Kidney capillary endothelial cell (primary cell): Measurements from ENCODE around the gene FASTKD2.

Experiments used
- DNase-seq: peaks from one replicate; pipeline ENCODE4 v3.0.0-alpha.2; 2018; ENCODE audit warnings: low spot score

Gene FASTKD2

DNA sequence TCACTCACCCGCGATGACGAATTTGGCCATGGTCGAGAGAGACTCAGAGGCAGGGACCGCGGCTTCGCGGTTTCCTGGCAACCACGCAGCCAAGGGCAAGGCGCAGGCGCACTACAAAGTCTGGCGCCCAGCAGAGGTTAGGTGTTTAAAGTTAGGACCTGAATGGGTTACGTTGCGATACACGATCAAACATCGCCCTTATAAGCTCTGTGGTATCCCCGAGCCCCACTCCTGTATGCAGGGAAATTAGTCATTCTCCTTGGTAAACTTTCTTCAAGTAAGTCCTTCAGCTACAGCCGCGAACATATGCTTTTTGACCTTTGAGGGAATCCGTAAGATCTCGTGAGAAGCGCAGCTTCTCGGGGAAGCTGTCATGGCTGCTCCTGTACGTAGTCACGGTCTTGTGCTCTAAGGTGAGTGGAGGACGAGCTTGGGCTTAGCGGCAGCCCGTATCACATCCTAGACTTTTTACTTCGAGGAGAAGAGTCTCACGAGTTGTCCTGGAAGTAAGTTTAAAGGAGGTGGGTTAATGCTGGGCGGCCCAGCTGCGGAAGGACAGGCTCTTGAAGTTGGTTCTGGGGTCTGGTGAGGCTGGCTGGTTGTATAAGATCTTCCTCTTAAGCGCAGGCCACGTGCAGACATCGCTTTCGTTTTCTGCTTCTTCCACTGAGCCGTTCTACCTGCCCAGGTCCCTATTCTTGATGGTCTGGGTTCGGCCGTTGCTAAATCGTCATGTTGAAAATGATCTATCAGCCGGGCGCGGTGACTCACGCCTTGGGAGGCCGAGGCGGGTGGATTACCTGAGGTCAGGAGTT lies at the start of gene FASTKD2, which contains the start of gene MDH1B:
FASTKD2 (plus strand) TSS at position 365 of the 815 bp plus-strand sequence. CDS start 1,088 bp downstream, outside the sequence.
MDH1B (minus strand) TSS at position 87 of the 815 bp plus-strand sequence; CDS start at position 30, 57 bp downstream.
- peak; percentile 93 for DNase-seq

GRCh38 chr2:206716623-206717022 lies 48.8 kb upstream of the FASTKD2 start:
- no peak for DNase-seq

DNA sequence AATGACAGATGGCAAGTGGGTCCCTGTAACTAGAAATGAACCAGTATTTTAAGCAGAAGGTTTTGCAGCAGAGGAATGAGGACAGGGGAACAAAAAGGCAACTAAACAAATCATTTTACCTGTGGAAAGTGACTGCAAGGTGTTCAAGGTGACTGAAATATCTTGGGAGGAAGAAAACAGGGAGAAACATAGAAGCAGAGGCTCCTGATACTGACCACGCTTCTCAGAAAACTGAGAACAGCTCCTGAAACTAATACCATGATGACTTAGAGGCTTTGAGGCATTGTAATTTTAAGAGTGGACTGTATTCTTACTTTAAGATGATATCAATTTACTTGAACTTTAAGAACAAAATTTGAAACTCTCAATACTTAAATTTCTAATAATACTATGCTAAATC lies 47.1 kb upstream of the FASTKD2 start, which contains the start of gene DYTN:
DYTN (minus strand) TSS at position 101 of the 400 bp plus-strand sequence. CDS start 117 bp downstream, outside the sequence.
- no peak for DNase-seq

DNA sequence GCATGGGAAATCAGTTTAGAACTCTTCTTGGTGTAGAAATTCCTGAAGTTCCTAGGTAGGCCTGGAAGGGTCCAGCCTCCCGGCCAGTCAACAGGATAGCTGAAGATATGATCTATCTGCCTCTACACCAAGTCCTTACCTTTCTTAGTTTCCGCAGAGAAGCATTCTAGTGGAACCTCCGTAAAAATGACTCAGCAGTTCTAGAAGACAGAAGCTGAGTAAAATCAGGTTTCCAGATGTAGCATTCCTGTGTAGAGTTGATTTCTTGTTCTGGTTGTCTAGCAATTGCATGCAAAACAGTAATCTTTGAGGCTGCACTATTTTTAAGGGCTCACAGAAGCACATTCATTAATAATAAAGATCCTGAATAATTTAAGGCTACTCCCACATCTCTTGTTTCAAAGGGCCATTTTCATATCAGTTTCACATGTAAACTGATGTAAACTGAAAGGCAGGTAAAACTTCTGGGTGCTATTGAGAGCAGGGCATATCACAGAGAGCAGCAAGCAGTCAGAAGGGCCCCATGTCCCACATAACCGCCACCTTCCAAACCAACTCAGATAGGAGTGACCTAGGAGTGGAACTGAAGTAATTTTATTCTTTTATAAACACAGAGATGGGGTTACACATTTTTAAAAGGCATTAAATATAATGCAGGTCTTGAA lies 44.0 kb upstream of the FASTKD2 start:
- DNase-seq: no peak

- DNase-seq: no peak
These were observed 42.1 kb upstream of the FASTKD2 start for GRCh38 chr2:206723288-206723687.

DNA sequence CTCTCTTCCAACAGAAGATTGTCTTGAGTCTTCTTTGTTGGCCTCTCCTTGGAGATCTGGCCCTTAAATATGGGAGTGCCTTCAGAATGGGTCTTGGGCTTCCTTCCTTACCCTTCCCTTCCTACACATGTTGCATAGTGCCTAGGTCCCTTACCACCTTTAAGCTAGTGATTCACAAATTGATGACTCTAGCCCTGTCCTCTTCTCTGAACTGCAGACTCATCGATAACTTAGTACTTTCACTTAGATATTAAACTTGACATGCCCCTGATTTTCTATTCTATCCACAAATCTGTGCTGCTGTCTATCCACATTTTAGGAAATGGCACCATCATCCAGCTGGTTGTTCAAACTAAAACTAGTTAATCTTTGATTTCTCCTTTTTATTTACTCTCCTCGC lies 38.1 kb upstream of the FASTKD2 start:
- no peak for DNase-seq

DNA sequence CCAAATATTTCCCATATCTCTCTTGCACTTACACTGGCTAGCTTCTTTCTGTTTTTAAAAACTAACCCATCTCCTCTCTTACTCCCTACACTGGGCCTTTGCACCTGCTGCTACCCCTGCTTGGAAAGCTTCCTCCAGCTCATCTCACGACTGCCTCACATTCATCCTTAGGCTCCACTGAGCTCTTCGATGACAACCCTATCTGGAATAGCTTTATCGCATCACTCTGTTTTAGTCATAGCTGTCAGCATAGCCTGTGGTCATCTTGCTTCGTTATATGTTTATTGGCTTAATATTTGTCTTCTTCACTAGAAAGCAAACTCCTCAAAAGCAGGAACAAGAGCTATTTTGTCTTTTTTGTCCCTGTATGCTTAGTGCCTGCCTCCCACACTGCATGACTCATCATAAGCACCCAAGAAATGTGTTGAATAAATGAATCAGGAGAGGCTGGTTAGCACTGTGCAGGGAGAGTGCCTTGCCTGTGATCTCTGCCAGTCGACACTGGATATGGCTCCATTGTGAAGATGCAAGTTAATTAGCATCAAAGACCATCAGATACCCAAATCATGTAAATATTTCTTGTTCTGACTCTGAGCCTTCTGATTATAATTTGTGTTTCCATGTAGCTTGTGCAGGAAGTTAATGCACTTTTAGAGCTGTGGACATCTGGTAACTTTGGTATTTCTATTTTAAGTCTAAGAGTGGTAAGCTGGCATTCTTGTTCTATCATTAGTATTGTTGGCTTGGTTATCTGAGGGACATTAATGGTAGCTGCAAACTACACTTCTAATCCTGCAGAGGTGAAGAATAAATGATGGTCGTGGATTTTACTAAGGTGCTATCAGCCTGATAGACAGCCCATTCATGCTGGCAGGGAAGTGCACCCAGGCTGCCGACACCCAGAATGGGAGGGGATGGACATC lies 36.9 kb upstream of the FASTKD2 start:
- DNase-seq: no peak

GRCh38 chr2:206733341-206733740 lies 32.1 kb upstream of the FASTKD2 start:
- DNase-seq: no peak

- DNase-seq: no peak
These were observed 28.5 kb upstream of the FASTKD2 start for GRCh38 chr2:206736935-206737334.

DNA sequence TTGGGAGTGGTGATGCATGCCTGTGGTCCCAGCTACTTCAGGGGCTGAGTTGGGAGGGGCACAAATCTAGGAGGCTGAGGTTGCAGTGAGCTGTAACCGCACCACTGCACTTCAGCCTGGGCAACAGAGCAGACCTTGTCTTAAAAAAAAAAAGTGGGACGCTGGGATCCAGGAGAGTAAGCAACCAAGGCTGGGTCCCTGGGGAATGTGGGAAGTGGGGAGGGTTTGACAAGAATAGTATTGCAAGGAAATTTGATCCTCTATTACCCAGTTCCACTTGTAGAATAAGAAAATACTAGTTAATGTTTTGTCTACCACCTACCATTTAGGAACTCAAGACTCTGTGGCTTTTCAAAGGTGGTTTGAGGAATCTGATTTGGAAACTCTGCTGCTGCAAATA lies 26.1 kb upstream of the FASTKD2 start:
- DNase-seq: no peak

GRCh38 chr2:206740800-206741199 lies 24.6 kb upstream of the FASTKD2 start:
- DNase-seq: no peak

DNA sequence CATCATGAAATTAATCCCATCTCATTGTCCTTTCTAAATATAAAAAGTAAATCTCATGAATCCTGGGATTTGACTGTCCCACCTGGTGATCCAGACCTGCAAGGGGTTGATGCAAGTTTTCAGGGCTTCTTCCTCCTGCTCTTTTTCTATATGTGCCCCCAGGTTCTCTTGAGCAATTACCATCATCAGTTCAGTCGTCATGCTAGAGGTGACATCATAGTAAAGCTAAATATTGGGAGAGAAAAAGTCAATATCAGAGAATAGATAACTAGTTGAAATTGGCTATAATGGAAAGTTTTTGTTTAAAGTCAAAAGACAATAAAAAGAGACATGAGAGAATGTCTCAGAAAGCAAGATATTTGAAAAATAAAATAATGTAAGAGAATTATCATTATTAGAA lies 8.6 kb upstream of the FASTKD2 start:
- DNase-seq: no peak

GRCh38 chr2:206764673-206765241 lies 649 bp upstream of the FASTKD2 start:
- peak; percentile 6 for DNase-seq

DNA sequence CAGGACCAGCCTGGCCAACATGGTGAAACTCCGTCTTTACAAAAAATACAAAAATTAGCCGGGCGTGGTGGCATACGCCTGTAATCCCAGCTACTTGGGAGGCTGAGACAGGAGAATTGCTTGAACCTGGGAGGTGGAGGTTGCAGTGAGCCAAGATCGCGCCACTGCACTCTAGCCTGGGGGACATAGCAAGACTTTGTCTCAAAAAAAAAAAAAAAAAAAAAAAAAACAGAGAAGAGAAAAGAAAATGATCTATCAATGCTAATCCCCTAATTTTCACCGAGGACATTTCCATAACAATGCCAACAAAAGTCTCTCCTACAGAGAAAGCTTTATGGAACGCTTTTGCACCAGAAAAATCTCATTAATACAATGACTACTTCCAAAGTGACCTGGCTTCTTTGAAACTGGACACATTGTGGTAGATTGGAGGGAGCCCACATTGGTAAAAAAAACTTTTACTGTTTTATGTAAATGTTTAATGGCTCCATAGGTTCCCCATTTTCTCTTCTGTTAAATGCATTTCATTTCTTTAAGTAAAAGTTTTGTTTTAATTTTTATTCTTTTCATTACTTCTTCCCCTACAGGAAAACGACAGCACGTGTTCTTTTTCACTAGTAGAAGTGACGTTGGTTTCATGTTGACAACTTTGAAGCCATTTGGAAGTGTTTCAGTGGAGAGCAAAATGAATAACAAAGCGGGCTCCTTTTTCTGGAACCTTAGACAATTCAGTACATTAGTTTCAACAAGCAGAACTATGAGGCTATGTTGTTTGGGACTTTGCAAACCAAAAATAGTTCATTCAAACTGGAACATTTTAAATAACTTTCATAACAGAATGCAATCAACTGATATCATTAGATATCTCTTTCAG lies 888 bp downstream of the FASTKD2 start:
- DNase-seq: no peak

DNA sequence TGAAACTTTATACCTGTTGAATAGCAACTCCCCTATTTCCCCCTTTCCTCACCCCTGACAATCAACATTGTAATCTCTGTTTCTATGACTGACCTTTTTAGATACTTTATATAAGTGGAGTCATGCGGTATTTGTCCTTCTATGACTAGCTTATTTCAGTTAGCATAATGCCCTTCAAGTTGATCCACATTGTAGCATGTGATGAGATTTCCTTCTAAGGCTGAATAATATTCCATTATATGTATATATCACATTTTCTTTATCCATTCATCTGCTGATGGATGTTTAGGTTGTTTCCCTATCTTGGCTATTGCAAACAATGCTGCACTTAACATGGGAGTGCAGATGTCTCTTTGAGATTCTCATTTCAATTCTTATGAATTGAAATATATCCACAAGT lies 9.5 kb downstream of the FASTKD2 start:
- no peak for DNase-seq

- DNase-seq: no peak
These were observed 11.0 kb downstream of the FASTKD2 start for GRCh38 chr2:206776432-206776831.

DNA sequence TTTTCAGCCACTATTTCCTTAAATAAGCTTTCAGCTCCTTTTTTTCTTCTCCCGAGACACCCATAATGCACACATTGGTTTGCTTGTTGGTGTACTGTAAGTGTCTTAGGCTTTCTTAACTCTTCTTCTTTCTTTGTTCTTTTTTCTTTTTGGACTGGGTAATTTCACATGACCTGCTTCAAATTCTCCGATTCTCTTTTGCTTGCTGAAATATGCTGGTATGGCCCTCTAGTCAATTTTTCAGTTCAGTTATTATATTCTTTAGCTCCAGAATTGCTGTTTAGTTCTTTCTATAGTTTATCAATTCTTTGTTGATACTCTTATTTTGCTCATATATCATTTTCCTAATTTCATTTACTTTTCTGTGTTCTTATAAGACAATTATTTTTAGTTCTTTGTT lies 15.3 kb downstream of the FASTKD2 start:
- no peak for DNase-seq

DNA sequence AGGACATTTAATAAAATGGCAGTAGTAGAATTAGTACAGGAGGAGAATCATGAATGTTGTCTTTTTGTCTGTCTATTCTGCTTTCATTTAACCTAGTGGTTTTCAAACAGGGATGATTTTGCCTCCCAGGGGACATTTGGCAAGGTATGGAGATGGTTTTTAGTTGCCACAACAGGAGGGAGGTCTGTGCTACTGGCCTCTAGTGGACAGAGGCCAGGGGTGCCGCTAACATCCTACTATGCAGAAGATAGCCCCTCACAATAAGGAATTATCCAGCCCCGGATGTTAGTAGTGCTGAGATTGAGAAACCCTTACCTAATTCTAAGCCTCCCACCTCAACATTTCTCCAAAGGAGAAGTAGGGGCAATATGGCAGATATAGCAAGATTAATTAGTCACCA lies 18.3 kb downstream of the FASTKD2 start:
- no peak for DNase-seq

DNA sequence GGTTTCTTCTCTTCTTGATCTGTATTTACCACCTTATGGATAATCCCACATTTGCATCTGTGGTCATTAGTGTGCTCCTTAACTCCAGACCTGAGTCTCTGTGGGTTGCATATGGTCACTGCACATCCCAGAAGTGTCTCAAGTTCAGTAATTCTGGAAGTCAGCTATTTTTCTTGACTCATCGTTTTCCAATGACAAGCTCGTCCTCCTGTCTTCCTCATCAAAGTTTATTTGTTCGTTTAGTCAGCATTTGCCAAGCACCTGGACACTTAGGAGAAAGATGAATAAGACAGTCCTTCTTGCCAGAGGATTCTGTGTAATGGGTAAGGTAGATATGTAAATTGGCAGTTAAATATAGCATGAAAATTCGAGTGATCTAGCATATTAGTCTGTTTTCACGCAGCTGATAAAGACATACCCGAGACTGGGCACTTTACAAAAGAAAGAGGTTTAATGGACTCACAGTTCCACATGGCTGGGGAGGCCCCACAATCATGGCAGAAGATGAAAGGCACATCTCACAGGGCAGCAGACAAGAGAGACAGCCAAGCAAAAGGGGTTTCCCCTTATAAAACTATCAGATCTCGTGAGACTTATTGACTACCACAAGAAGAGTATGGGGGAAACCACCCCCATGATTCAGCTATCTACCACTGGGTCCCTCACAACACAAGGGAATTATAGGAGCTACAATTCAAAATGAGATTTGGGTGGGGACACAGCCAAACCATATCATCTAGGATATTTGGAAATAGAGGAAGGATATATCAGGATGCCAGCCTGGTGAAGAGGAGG lies 19.4 kb downstream of the FASTKD2 start:
- DNase-seq: no peak
